Effector memory CD4-positive, alpha-beta T cell (primary cell): Measurements from ENCODE around the gene CDC37L1.

Experiments
- DNase-seq, 3 donors: peaks; one replicate each; pipeline ENCODE4 v3.0.0-alpha.2; 2020
- H3K27ac ChIP-seq: 2 replicates; pipeline ENCODE4 v1.7.0; 2013; ENCODE audit warnings: mild to moderate bottlenecking, low read length, moderate library complexity; ENCODE audit not compliant: insufficient read depth, poor library complexity, severe bottlenecking
- H3K27me3 ChIP-seq: replicated peaks from 2 replicates; pipeline ENCODE4 v1.7.0; 2013; ENCODE audit warnings: mild to moderate bottlenecking, low read length; ENCODE audit not compliant: insufficient read depth, control insufficient read depth, poor library complexity, severe bottlenecking
- H3K36me3 ChIP-seq: 2 replicates; pipeline ENCODE4 v1.7.0; 2013; ENCODE audit warnings: mild to moderate bottlenecking, low read length, moderate library complexity; ENCODE audit not compliant: control insufficient read depth, insufficient read depth
- H3K4me1 ChIP-seq: 2 replicates; pipeline ENCODE4 v1.7.0; 2013; ENCODE audit warnings: low read length, mild to moderate bottlenecking; ENCODE audit not compliant: control insufficient read depth, insufficient read depth, poor library complexity, severe bottlenecking
- H3K4me3 ChIP-seq: 2 replicates; pipeline ENCODE4 v1.7.0; 2013; ENCODE audit warnings: low read length, low read depth, mild to moderate bottlenecking; ENCODE audit not compliant: insufficient read depth, poor library complexity, severe bottlenecking
- H3K9me3 ChIP-seq: 2 replicates; pipeline ENCODE4 v1.7.0; 2013; ENCODE audit warnings: mild to moderate bottlenecking, low read length, moderate library complexity; ENCODE audit not compliant: control insufficient read depth

The CDC37L1 gene

DNA sequence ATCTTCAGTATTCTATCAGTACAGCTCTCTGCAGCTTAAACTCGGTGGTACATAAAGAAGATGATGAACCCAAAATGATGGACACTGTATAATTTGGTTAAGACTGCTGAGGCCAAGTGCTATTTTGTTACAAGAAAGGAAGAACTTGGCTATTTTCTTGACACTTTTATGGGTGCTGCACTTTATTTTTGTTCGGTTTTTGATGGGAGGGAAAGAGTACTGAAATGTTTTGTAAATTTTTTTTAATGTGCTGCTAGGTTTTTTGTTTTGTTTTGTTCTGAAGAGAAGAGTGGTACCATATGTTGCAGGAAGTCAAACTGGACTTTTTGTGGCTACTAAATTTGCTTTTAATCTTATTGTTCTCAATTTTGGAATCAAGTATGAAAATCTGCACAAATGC, 26.7 kb downstream of the CDC37L1 start:
- Histone ChIP-seq H3K4me3 (no peak overlapping the region), H3K4me1 (no peaks in the 10 kb centered on the region), H3K9me3 (no peaks in the 10 kb centered on the region), H3K36me3 (peaks cover 19% of the 10 kb centered on the region), H3K27ac (no peak overlapping the region), H3K27me3 (no peaks in the 10 kb centered on the region)
- no peak for DNase-seq

DNA sequence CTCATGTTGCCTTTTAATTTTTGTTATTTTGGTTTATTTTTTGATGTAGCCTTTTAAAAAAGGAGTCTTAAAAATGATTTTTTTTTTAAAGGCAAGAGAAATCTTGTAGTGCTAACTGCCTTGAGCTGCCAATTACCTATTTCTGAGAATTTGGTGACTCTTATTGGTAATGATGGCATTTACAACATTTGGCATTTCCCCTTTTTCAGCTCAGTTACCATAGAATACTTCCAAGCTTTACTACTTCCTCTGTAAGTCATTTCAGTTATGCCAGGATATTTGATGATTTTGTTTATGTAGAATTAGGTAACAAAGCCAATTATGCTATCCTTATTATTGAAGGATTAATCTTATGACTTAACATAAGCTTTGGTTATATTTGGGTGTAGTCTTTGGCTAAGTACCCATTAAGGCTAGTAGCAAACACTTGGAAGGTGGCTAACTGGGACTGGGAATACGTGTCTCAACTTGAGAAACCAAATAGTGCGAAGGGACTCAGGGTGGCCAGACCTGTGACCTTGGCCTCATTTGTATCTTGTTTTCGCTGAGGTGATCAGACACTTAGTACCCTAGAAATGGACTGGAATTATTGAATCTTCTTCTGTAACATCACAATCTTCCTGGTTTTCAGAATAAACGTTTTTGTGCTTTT, 27.7 kb downstream of the CDC37L1 start:
- H3K4me1 ChIP-seq: no peaks in the 10 kb centered on the region
- H3K27me3 ChIP-seq: no peaks in the 10 kb centered on the region
- no peaks in the 10 kb centered on the region for H3K9me3 ChIP-seq
- H3K4me3 ChIP-seq: no peak overlapping the region
- H3K36me3 ChIP-seq: peaks cover 17% of the 10 kb centered on the region
- DNase-seq: no peak
- H3K27ac ChIP-seq: no peak overlapping the region

DNA sequence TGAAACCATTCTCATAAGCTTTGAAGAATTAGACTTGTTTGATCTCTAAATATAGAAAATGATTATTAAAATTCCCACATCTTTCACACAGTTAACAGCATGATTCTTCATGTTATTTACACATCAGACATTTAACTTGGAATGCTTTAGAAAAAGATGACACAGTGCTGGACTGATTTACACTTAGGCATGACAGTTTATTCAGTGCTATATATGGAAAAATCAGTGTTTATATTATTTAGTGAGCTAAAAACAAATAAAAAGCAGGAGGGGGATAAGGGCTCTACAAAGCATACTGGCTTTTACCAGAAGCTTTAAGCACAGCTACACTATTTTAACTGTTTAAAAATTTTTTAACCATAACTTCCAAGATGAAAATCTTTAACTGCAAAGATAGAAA, 30.0 kb downstream of the CDC37L1 start:
- no peak for DNase-seq
- H3K4me3 ChIP-seq: no peak overlapping the region
- no peaks in the 10 kb centered on the region for H3K4me1 ChIP-seq
- H3K27ac ChIP-seq: no peak overlapping the region
- peaks cover 13% of the 10 kb centered on the region for H3K36me3 ChIP-seq
- no peaks in the 10 kb centered on the region for H3K9me3 ChIP-seq
- no peaks in the 10 kb centered on the region for H3K27me3 ChIP-seq

DNA sequence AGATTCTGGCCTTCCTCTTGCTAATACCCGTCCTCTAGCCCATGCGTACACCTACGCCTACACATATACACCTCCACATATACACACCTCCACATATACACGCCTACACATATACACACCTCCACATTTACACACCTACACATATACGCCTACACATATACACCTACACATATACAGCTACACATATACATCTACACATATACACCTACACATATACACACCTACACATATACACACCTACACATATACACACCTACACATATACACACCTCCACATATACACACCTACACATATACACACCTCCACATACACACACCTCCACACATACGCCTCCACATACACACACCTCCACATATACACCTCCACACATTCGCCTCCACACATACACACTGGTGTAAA, 34.5 kb downstream of the CDC37L1 start:
- peaks cover 40% of the 10 kb centered on the region for H3K36me3 ChIP-seq

DNA sequence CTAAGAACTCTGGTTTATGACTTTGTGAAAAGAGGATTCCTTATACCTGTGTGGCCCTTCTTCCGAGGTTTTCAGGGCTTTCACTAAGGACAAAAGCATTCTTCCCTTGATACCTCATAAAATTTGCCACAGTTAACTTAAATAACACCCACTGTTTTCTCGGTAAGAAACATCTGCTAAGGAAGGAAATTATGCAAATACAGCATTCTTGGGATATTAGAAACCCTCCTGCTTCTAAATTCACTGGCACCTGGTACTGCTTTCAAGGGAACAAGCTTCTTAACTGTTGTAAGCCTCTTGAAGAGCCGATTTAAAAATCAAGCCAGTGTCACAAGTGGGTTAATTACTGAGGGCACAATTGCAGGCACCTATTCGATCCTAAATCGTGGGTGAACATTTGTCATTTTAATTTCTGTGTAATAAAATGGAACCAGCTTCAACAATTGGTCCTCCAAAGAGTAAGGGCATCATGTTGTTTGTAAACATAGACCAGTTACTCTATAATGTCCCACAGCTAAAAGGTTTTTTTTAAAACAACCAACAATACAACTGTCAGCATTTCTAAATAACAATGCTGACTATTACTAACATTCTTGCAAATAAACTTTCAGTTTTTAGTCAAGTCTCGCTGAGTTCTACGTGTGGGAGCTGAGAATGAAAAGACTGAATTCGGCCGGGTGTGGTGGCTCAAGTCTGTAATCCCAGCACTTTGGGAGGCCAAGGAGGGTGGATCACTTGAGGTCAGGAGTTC, 35.1 kb downstream of the CDC37L1 start:
- DNase-seq: no peak
- peaks cover 40% of the 10 kb centered on the region for H3K36me3 ChIP-seq

More for the DNA sequence above, 34.5 kb downstream of the CDC37L1 start:
- no peaks in the 10 kb centered on the region for H3K27me3 ChIP-seq
- no peaks in the 10 kb centered on the region for H3K4me1 ChIP-seq
- no peak overlapping the region for H3K4me3 ChIP-seq
- DNase-seq: no peak
- no peak overlapping the region for H3K27ac ChIP-seq
- H3K9me3 ChIP-seq: no peaks in the 10 kb centered on the region

DNA sequence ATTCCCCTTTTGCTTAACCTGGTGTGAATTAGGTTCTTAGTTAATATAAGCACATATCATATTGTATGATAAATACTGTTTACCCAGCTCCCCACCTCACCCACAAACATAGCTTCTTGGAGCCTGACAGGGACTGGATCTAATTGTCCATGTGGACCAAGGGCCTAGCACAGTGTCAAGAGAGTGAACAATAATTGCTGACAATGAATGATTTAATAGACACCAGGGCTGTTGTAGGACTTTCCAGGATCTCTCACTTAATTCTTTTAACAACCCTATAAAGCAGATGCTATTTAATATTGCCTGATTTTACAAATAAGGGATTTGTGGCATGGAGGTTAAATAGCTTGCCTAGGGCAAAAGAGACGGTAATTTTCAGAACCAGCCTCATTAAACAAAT, 36.8 kb downstream of the CDC37L1 start:
- Histone ChIP-seq H3K4me1 (no peaks in the 10 kb centered on the region), H3K36me3 (peaks cover 34% of the 10 kb centered on the region), H3K27me3 (no peaks in the 10 kb centered on the region), H3K9me3 (no peaks in the 10 kb centered on the region), H3K4me3 (no peak overlapping the region), H3K27ac (no peak overlapping the region)
- DNase-seq: no peak

More for the DNA sequence above, 35.1 kb downstream of the CDC37L1 start:
- no peaks in the 10 kb centered on the region for H3K9me3 ChIP-seq
- no peak overlapping the region for H3K4me3 ChIP-seq
- H3K27ac ChIP-seq: no peak overlapping the region
- no peaks in the 10 kb centered on the region for H3K27me3 ChIP-seq
- H3K4me1 ChIP-seq: no peaks in the 10 kb centered on the region

DNA sequence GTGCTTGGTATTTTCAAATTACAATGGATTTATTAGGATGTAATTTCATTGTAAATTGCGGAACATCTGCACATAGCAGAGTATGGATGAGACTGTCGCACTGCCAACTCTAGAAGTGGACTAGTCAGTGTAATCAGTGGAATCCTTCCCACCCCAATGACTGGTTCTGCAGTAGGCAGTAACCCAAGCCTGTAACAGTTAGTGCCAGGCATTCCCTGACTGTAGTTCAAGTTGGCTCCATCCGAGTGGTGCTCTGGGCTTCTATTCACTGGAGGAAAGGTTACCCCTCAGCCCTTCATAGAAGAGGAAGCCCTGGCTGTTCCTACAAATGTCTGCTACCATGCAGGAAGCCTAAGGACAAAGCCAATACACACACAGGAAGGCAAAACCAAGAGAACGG, 38.4 kb downstream of the CDC37L1 start:
- no peak for DNase-seq
- Histone ChIP-seq H3K27me3 (no peaks in the 10 kb centered on the region), H3K27ac (no peak overlapping the region), H3K4me1 (no peaks in the 10 kb centered on the region), H3K9me3 (no peaks in the 10 kb centered on the region), H3K4me3 (no peak overlapping the region), H3K36me3 (peaks cover 31% of the 10 kb centered on the region)

DNA sequence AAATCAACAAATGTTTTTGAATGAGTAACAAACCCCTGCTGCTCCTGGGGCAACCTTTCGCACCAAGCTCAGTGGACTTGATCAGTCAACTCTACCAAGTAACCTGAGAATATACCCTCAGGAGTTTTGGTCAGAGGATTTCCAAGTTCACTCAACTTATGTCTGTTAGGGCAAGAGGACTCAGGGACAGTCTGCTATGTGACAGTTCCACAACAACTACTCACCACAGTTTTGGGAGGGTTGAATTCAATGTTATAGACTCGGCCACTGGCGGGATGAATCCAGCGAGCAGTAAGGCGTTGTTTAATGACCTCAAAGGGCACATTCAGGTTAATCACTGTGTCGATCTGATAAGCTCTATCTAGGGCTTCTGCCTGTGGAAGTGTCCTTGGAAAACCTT, 39.5 kb downstream of the CDC37L1 start:
- Histone ChIP-seq H3K4me3 (no peak overlapping the region), H3K9me3 (no peaks in the 10 kb centered on the region), H3K36me3 (peaks cover 31% of the 10 kb centered on the region), H3K4me1 (no peaks in the 10 kb centered on the region), H3K27me3 (no peaks in the 10 kb centered on the region), H3K27ac (no peak overlapping the region)
- DNase-seq: no peak

DNA sequence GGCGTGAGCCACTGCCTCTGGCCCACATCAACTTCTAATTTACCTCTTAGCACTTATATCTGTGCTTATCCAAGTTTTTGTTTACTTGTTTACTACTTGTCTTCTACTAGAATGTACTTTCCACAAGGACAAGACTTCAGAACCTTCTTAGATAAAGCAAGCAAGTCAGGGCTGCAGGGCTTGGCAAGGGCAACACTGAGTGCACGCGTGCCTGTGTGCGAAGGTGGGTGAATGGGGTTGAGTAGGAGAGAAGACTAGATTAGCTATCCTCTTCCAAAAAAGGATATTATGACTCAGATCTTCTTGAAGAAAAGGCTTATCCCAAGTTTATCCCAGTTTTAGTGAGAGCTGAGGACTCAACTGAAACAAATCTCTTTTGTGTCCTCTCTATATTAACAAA, 42.4 kb downstream of the CDC37L1 start:
- no peaks in the 10 kb centered on the region for H3K4me1 ChIP-seq
- no peak overlapping the region for H3K27ac ChIP-seq
- peaks cover 22% of the 10 kb centered on the region for H3K36me3 ChIP-seq
- H3K4me3 ChIP-seq: no peak overlapping the region
- H3K27me3 ChIP-seq: no peaks in the 10 kb centered on the region
- H3K9me3 ChIP-seq: no peaks in the 10 kb centered on the region
- no peak for DNase-seq

DNA sequence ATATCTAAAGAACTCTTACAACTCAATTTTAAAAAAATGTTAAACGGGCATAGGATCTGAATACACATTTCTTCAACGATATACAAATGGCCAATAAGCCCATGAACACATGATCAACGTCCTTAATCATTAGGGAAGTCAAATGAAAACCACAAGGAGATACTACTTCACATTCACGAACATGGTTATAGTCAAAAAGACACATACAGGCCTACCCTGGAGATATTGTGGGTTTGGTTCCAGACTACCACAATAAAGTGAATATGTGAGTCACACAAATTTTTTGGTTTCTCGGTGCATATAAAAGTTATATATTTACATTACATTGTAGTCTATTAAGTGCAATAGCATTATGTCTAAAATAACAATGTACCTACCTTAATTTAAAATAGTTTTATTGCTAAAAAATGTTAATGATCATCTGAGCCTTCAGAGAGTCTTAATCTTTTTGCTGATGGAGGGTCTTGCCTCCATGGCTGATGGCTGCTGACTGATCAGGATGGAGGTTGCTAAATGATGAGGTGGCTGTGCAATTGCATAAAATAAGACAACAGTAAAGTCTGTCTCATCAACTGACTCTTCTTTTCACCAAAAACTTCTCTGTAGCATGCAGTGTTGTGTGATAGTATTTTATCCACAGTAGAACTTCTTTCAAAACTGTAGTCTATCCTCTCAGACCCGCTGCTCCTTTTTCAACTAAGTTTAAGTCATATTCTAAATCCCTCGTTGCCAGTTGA, 46.5 kb downstream of the CDC37L1 start:
- H3K36me3 ChIP-seq: peaks cover 4% of the 10 kb centered on the region
- no peaks in the 10 kb centered on the region for H3K4me1 ChIP-seq
- no peaks in the 10 kb centered on the region for H3K27me3 ChIP-seq
- H3K27ac ChIP-seq: no peak overlapping the region
- no peak for DNase-seq
- no peaks in the 10 kb centered on the region for H3K9me3 ChIP-seq
- H3K4me3 ChIP-seq: no peak overlapping the region
